Mucosa of descending colon (tissue), 3 donors: Measurements from ENCODE around the gene PSME4. TPM values are rescaled to one million over a fixed set of nuclear protein-coding genes. Genes with fewer than 3 reads are reported as not detected.

Source experiments
- ATAC-seq: fragments of 200-7000 bp; cut with Tn5 transposase; one replicate; pipeline ENCODE4 v1.9.1; 2020; ENCODE audit warnings: mild to moderate bottlenecking, moderate library complexity
- DNase-seq, 3 donors: peaks; one replicate each; pipeline ENCODE4 v3.0.0-alpha.2; 2020
- H3K36me3 ChIP-seq: fragments of 200-600 bp; one replicate; pipeline ENCODE4 v1.8.0; 2021; ENCODE audit warnings: low read depth, mild to moderate bottlenecking
- H3K4me1 ChIP-seq: fragments of 200-600 bp; one replicate; pipeline ENCODE4 v1.8.0; 2021; ENCODE audit warnings: low read depth, mild to moderate bottlenecking
- H3K4me3 ChIP-seq: fragments of 200-600 bp; one replicate; pipeline ENCODE4 v1.8.0; 2021; ENCODE audit warnings: mild to moderate bottlenecking
- H3K9me3 ChIP-seq: fragments of 200-600 bp; one replicate; pipeline ENCODE4 v1.8.0; 2021; ENCODE audit warnings: mild to moderate bottlenecking
- CTCF ChIP-seq: fragments of 200-600 bp; IDR thresholded peaks from one replicate; pipeline ENCODE4 v1.8.0; 2022; ENCODE audit warnings: antibody characterized with exemption, mild to moderate bottlenecking
- intact Hi-C, 2 donors: fragments of 100-400 bp; cut with DNase I in 1 of 2; cut with micrococcal nuclease in 1 of 2; formaldehyde crosslinking; loops; one replicate each; pipeline versions ENCODE4 v1.11.0 to v1.11.1; 2022; cut with DNase I, micrococcal nuclease
- total RNA-seq, 3 donors: library from RNA; stranded (reverse); fragmentation: NEBNext Ultra II Directional in 2 of 3; extraction: Animal tissue kit (Norgen Biotek cat#: 25700) in 2 of 3; gene quantifications; one replicate each; pipeline versions ENCODE4 v1.2.1 to v1.2.4, GENCODE V29; 2021 to 2023
- donor health status: DM: no; HTN: no; CAD: no; lungs with moderate emphysema.
- donor health status: DM: no; HTN: no; CAD: no.
- donor health status: DM: no; HTN: yes; CAD: no.

Gene PSME4
- total RNA-seq, 3 donors from 2014 or later: 33.7 to 50.9 (median 50.3) TPM

DNA sequence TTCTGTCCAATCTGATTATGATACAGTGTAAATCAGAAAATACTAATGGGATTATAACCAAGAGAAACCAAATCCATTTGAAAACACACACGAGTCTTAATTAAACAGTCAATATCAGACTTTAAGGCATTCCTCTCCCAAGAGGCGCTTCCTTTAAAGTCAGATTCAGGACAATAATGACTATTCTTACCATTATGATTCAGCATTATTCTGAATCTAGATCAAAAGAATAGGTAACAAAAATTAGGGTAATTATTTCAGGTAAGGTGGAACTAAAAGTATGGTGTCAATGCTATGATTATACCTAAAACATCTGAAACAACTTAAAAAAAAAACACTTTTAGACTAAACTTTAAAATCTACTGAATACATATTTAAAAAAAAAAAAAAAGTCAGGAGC lies 12.3 kb downstream of the PSME4 start:
- no peaks in the 10 kb centered on the region for H3K36me3 ChIP-seq
- intact Hi-C loops: no loop called here
- no peak for TF ChIP-seq CTCF
- no peaks in the 10 kb centered on the region for H3K9me3 ChIP-seq
- ATAC-seq (no peak), DNase-seq (no peak)
- H3K4me3 ChIP-seq: no peak overlapping the region
- peaks cover 9% of the 10 kb centered on the region for H3K4me1 ChIP-seq

GRCh38 chr2:53952519-53952918 lies 18.3 kb downstream of the PSME4 start:
- peaks cover 3% of the 10 kb centered on the region for H3K4me1 ChIP-seq
- H3K4me3 ChIP-seq: no peak overlapping the region
- TF ChIP-seq CTCF: no peak
- no peaks in the 10 kb centered on the region for H3K9me3 ChIP-seq
- intact Hi-C loops: no loop called here
- no peaks in the 10 kb centered on the region for H3K36me3 ChIP-seq
- ATAC-seq: no peak
- no peak for DNase-seq

- intact Hi-C loops: no loop called here
- no peak overlapping the region for H3K4me3 ChIP-seq
- H3K4me1 ChIP-seq: peaks cover 3% of the 10 kb centered on the region
- no peaks in the 10 kb centered on the region for H3K36me3 ChIP-seq
- DNase-seq (no peak), ATAC-seq (peak; percentile 91)
- no peaks in the 10 kb centered on the region for H3K9me3 ChIP-seq
- TF ChIP-seq CTCF: no peak
Observed at GRCh38 chr2:53949457-53949856, 21.3 kb downstream of the PSME4 start.

DNA sequence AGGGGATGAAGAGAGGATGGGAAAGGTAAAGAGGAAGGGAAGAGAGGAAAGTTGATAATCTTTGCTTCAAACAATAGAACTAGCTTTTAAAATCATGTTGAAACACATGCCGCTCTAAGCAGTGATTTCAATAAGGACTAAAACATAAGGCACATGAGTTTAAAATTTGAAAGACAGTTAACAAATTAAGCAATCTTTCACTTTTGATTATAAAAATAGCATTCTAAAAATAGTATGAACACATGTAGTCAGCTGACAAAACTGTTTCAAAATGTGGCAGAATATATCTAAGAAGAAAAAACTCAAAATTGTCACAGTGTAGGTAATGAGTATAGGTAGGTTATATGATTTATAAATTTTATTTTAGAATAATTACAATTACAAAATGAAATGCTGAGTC lies 25.3 kb downstream of the PSME4 start:
- no peak overlapping the region for H3K4me3 ChIP-seq
- TF ChIP-seq CTCF: no peak
- H3K4me1 ChIP-seq: peaks cover 3% of the 10 kb centered on the region
- intact Hi-C loops: no loop called here
- no peaks in the 10 kb centered on the region for H3K9me3 ChIP-seq
- no peak for DNase-seq
- no peaks in the 10 kb centered on the region for H3K36me3 ChIP-seq
- ATAC-seq: no peak

DNA sequence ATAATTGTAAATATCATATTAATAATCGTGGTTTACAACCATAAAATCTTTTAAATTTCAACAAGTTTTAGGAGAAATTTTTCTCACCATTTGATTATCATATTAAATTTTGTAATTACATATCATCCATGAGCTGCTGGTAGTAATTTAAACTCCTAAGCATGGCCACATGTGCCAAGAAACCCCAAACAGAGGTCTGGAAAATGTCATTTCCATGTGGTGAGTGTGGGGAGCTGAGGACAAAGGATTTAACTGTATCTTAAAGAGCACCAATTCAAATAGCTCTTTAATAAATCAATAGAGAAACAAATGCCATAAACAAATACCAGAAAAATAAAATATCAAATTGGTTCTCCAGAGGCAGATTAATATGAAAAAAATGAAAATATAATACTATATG lies 26.3 kb downstream of the PSME4 start:
- Histone ChIP-seq H3K9me3 (no peaks in the 10 kb centered on the region), H3K4me1 (no peaks in the 10 kb centered on the region), H3K36me3 (no peaks in the 10 kb centered on the region), H3K4me3 (no peak overlapping the region)
- DNase-seq (no peak), ATAC-seq (no peak)
- TF ChIP-seq CTCF: no peak
- intact Hi-C loops: no loop called here

DNA sequence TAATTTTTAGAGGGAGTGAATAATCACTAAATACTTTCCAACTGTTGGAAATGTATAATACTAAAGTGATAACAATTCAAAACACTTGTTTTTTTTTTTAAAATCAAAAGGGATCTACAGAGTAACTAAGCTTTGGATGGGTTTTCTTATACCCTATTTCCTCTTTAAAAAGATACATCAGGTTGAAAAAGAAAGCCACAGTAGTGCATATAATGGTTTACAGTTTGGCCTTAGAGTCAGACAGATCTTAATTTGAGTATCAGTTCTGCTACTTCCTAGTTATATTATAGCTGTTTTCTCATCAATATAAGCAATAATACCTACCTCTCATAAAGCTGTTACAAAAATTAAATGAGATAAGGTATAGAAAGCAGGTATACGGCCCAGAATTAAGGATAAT lies 28.5 kb downstream of the PSME4 start:
- DNase-seq: no peak
- ATAC-seq: no peak
- Histone ChIP-seq H3K36me3 (no peaks in the 10 kb centered on the region), H3K4me3 (no peak overlapping the region), H3K4me1 (no peaks in the 10 kb centered on the region), H3K9me3 (no peaks in the 10 kb centered on the region)
- intact Hi-C loops: no loop called here
- no peak for TF ChIP-seq CTCF
